Caco-2 (cell line): ENCODE data around the gene DNAAF9. TPM values are rescaled to one million over a fixed set of nuclear protein-coding genes. Genes with fewer than 3 reads are reported as not detected.
"Not testable (repeated sequence)": the region's sequence is repeated elsewhere in the genome, so short reads cannot be mapped to it uniquely, and the experiment has no call there.

ENCODE experiments used
- BruUV-seq: library from RNA; stranded (reverse); fragments of 400-500 nt; replicated peaks from 2 replicates; lab custom pipeline; 2021; lab: Mats Ljungman, UMichigan
- CTCF ChIA-PET: fragments of 300-600 bp; sonication (Branson Sonifier 250); formaldehyde crosslinking; loops from one replicate; lab custom pipeline; 2022; ENCODE audit warnings: antibody characterized with exemption; lab: Charles Lee
- POLR2A ChIA-PET: fragments of 300-600 bp; sonication (Branson Sonifier 250); formaldehyde crosslinking; loops from one replicate; lab custom pipeline; 2022; ENCODE audit warnings: antibody characterized with exemption; lab: Charles Lee
- DNase-seq, 2 experiments: peaks; one replicate each; pipeline versions ENCODE4 v3.0.0 to v3.0.0-alpha.2; 2020 to 2022
- H3K27me3 ChIP-seq: replicated peaks from 2 replicates; pipeline ENCODE4 v1.6.0; 2011; ENCODE audit warnings: low read length; ENCODE audit not compliant: control insufficient read depth, insufficient read depth
- H3K36me3 ChIP-seq: 2 replicates; pipeline ENCODE4 v1.5.1; 2011; ENCODE audit warnings: low read length; ENCODE audit not compliant: control insufficient read depth, insufficient read depth
- H3K4me1 ChIP-seq: fragments of 250-450 bp; sonication (Bioruptor Pico); 2 replicates; pipeline ENCODE4 v1.5.1; 2020; ENCODE audit warnings: mild to moderate bottlenecking
- H3K4me3 ChIP-seq: 2 replicates; pipeline ENCODE4 v1.5.1; 2011; ENCODE audit warnings: low read depth, mild to moderate bottlenecking, control low read depth, low read length
- H3K9me3 ChIP-seq: fragments of 250-450 bp; sonication (Bioruptor Pico); 2 replicates; pipeline ENCODE4 v1.5.1; 2020; ENCODE audit warnings: mild to moderate bottlenecking, moderate library complexity
- H3K27ac Mint-ChIP-seq: one replicate; pipeline ENCODE4 v1.8.0; 2022; ENCODE audit warnings: mixed read lengths; ENCODE audit not compliant: unreplicated experiment
- H3K27me3 Mint-ChIP-seq: one replicate; pipeline ENCODE4 v1.8.0; 2022; ENCODE audit warnings: mixed read lengths; ENCODE audit not compliant: insufficient read depth, unreplicated experiment
- H3K36me3 Mint-ChIP-seq: one replicate; pipeline ENCODE4 v1.8.0; 2022; ENCODE audit warnings: mild to moderate bottlenecking, mixed read lengths; ENCODE audit not compliant: insufficient read depth, unreplicated experiment
- H3K4me1 Mint-ChIP-seq: one replicate; pipeline ENCODE4 v1.8.0; 2022; ENCODE audit warnings: low read depth, mixed read lengths; ENCODE audit not compliant: unreplicated experiment
- H3K4me3 Mint-ChIP-seq: one replicate; pipeline ENCODE4 v1.8.0; 2022; ENCODE audit warnings: mild to moderate bottlenecking, moderate library complexity, mixed read lengths; ENCODE audit not compliant: unreplicated experiment
- H3K9me3 Mint-ChIP-seq: one replicate; pipeline ENCODE4 v1.8.0; 2022; ENCODE audit warnings: mixed read lengths; ENCODE audit not compliant: unreplicated experiment
- CTCF ChIP-seq, 2 experiments: fragments of 200-600 bp in 1 of 2; IDR thresholded peaks; 1 replicate in 1 of 2; 2 replicates in 1 of 2; pipeline versions ENCODE4 v1.5.1 to v1.8.0; 2011 to 2022; ENCODE audit warnings: antibody characterized with exemption in 1 of 2, control low read depth in 1 of 2, inconsistent platforms in 1 of 2, low read depth in 1 of 2, low read length in 1 of 2, mild to moderate bottlenecking in 1 of 2, moderate library complexity in 1 of 2; ENCODE audit not compliant: insufficient read depth in 1 of 2, severe bottlenecking in 1 of 2, unreplicated experiment in 1 of 2
- intact Hi-C: fragments of 100-400 bp; cut with micrococcal nuclease; formaldehyde crosslinking; loops from one replicate; pipeline ENCODE4 v1.10.0; 2022; ENCODE audit not compliant: unreplicated experiment
- total RNA-seq: library from RNA; stranded (reverse); gene quantifications from 2 replicates; pipeline ENCODE4 v1.2.3, GENCODE V29; 2022

DNAAF9 gene
- total RNA-seq, 1 experiment from 2014 or later, result not detected

- intact Hi-C loops, result no loop called here
- no peaks in the 10 kb centered on the region for H3K9me3 Mint-ChIP-seq
- Histone ChIP-seq H3K27me3 (no peaks in the 10 kb centered on the region), H3K36me3 (no peaks in the 10 kb centered on the region), H3K4me1 (no peaks in the 10 kb centered on the region), H3K4me3 (no peak overlapping the region), H3K9me3 (no peaks in the 10 kb centered on the region)
- BruUV-seq, result no TSS peak
- no peaks in the 10 kb centered on the region for H3K27me3 Mint-ChIP-seq
- no peak for DNase-seq
- no peak overlapping the region for H3K4me3 Mint-ChIP-seq
- no peaks in the 10 kb centered on the region for H3K36me3 Mint-ChIP-seq
- no peak for TF ChIP-seq CTCF (IDR thresholded peaks at IDR 0.05; ENCODE audit: insufficient read depth in 1 of 2, low read depth in 1 of 2, low read length in 1 of 2, severe bottlenecking in 1 of 2, unreplicated experiment in 1 of 2)
- no peak overlapping the region for H3K27ac Mint-ChIP-seq
- H3K4me1 Mint-ChIP-seq, result no peaks in the 10 kb centered on the region
- POLR2A ChIA-PET, result no interaction called here
- CTCF ChIA-PET, result no interaction called here
These were observed 23.6 kb upstream of the DNAAF9 start for GRCh38 chr20:3431109-3431508.

- no peak overlapping the region for H3K27ac Mint-ChIP-seq
- CTCF ChIA-PET, result no interaction called here
- POLR2A ChIA-PET, result no interaction called here
- no peak for DNase-seq
- no peaks in the 10 kb centered on the region for H3K36me3 Mint-ChIP-seq
- H3K4me1 ChIP-seq, result no peaks in the 10 kb centered on the region
- intact Hi-C loops, result no loop called here
- BruUV-seq, result no TSS peak
- H3K27me3 ChIP-seq, result no peaks in the 10 kb centered on the region
- no peaks in the 10 kb centered on the region for H3K9me3 Mint-ChIP-seq
- H3K27me3 Mint-ChIP-seq, result no peaks in the 10 kb centered on the region
- H3K9me3 ChIP-seq, result no peaks in the 10 kb centered on the region
- H3K4me3 ChIP-seq, result no peak overlapping the region
- TF ChIP-seq CTCF (IDR thresholded peaks at IDR 0.05; ENCODE audit: insufficient read depth in 1 of 2, low read depth in 1 of 2, low read length in 1 of 2, severe bottlenecking in 1 of 2, unreplicated experiment in 1 of 2), result no peak
- no peak overlapping the region for H3K4me3 Mint-ChIP-seq
- no peaks in the 10 kb centered on the region for H3K36me3 ChIP-seq
- H3K4me1 Mint-ChIP-seq, result no peaks in the 10 kb centered on the region
These were observed 23.1 kb upstream of the DNAAF9 start for GRCh38 chr20:3430376-3431069.

- H3K36me3 Mint-ChIP-seq, BruUV-seq, H3K4me3 Mint-ChIP-seq, intact Hi-C loops, H3K27ac Mint-ChIP-seq, POLR2A ChIA-PET, DNase-seq, H3K4me1 Mint-ChIP-seq, H3K9me3 Mint-ChIP-seq, H3K4me3 ChIP-seq, H3K4me1 ChIP-seq, H3K36me3 ChIP-seq, H3K27me3 ChIP-seq, H3K9me3 ChIP-seq, H3K27me3 Mint-ChIP-seq, CTCF ChIA-PET: not testable (repeated sequence)
These were observed 19.3 kb upstream of the DNAAF9 start for GRCh38 chr20:3426766-3427165.
